HepG2 (cell line): Measurements from ENCODE around the gene TDRD5. TPM values are rescaled to one million over a fixed set of nuclear protein-coding genes. Genes with fewer than 3 reads are reported as not detected.

Source experiments
- ATAC-seq: fragments of 200-7000 bp; cut with Tn5 transposase; 3 replicates; pipeline ENCODE4 v1.9.1; 2020; ENCODE audit warnings: mild to moderate bottlenecking, moderate library complexity
- BruUV-seq: library from RNA; stranded (reverse); fragments of 400-500 nt; replicated peaks from 2 replicates; lab custom pipeline; 2021; lab: Mats Ljungman, UMichigan
- CTCF ChIA-PET: fragments of 300-600 bp; formaldehyde crosslinking; extraction: SDS; loops from one replicate; lab custom pipeline; 2021; ENCODE audit warnings: low total read pairs, inconsistent platforms, low intra/inter-chr PET ratio; lab: Yijun Ruan, JAX
- POLR2A ChIA-PET: fragments of 350-600 bp; sonication (Branson Sonifier 250); formaldehyde crosslinking; loops from one replicate; lab custom pipeline; 2020; ENCODE audit warnings: antibody characterized with exemption, inconsistent platforms; lab: Yijun Ruan, JAX
- DNase-seq: peaks from one replicate; pipeline ENCODE4 v3.0.0-alpha.2; 2015; ENCODE audit warnings: low spot score
- FAIRE-seq: peaks from 3 replicates; lab custom pipeline; 2011; peaks lifted over from hg19 to GRCh38; lab: Jason Lieb, UNC
- H2AFZ ChIP-seq: one replicate; pipeline ENCODE4 v1.6.1; 2011; ENCODE audit warnings: low read length, inconsistent platforms
- H3K27ac ChIP-seq: fragments of 300-600 bp; 3 replicates; pipeline ENCODE4 v1.8.0; 2011; ENCODE audit warnings: mixed run types, mild to moderate bottlenecking, mixed read lengths, low read length, inconsistent platforms; ENCODE audit not compliant: insufficient read depth; ENCODE audit errors: extremely low read length
- H3K27me3 ChIP-seq, 2 experiments: fragments of 200-600 bp in 1 of 2; 2 replicates in 1 of 2; 3 replicates in 1 of 2; pipeline versions ENCODE4 v1.6.0 to v1.8.0; 2011; ENCODE audit warnings: low read length in 2 of 2, mild to moderate bottlenecking in 2 of 2, moderate library complexity in 2 of 2, inconsistent platforms in 1 of 2; ENCODE audit not compliant: insufficient read depth in 2 of 2, control insufficient read depth in 1 of 2
- H3K36me3 ChIP-seq, 2 experiments: fragments of 200-600 bp in 1 of 2; replicated peaks in 1 of 2; 2 replicates in 1 of 2; 3 replicates in 1 of 2; pipeline versions ENCODE4 v1.5.1 to v1.8.0; 2011; ENCODE audit warnings: low read length in 2 of 2, inconsistent platforms in 1 of 2; ENCODE audit not compliant: insufficient read depth in 2 of 2, control insufficient read depth in 1 of 2
- H3K4me1 ChIP-seq: 2 replicates; pipeline ENCODE4 v1.5.1; 2012; ENCODE audit warnings: low read length, inconsistent platforms; ENCODE audit not compliant: insufficient read depth
- H3K4me2 ChIP-seq: 2 replicates; pipeline ENCODE4 v1.6.0; 2011; ENCODE audit warnings: low read depth, low read length, inconsistent platforms
- H3K4me3 ChIP-seq, 3 experiments: fragments of 200-600 bp in 1 of 3; sonication (generic), shearing (Covaris generic) in 1 of 3; replicated peaks in 1 of 3; 2 replicates each; pipeline ENCODE4 v1.5.1; 2011 to 2016; ENCODE audit warnings: low read length in 3 of 3, inconsistent platforms in 2 of 3, low read depth in 2 of 3, mild to moderate bottlenecking in 2 of 3, control low read depth in 1 of 3, mixed read lengths in 1 of 3; ENCODE audit not compliant: insufficient read depth in 1 of 3
- H3K79me2 ChIP-seq: one replicate; pipeline ENCODE4 v1.6.1; 2011; ENCODE audit warnings: low read length, inconsistent platforms; ENCODE audit not compliant: insufficient read depth
- H3K9ac ChIP-seq: 2 replicates; pipeline ENCODE4 v1.6.0; 2011; ENCODE audit warnings: mild to moderate bottlenecking, low read depth, low read length, inconsistent platforms; ENCODE audit not compliant: insufficient read depth
- H3K9me3 ChIP-seq: 2 replicates; pipeline ENCODE4 v1.5.1; 2012; ENCODE audit warnings: mild to moderate bottlenecking, low read length
- H4K20me1 ChIP-seq: 2 replicates; pipeline ENCODE4 v1.6.0; 2011; ENCODE audit warnings: inconsistent platforms, mild to moderate bottlenecking, low read length, moderate library complexity; ENCODE audit not compliant: insufficient read depth
- FOXP1 ChIP-seq, 2 experiments: fragments of 450-650 bp in 1 of 2; IDR thresholded peaks; 2 replicates each; pipeline ENCODE4 v1.6.1; 2017 to 2018; ENCODE audit warnings: antibody characterized with exemption in 1 of 2
- MXI1 ChIP-seq: IDR thresholded peaks from 3 replicates; pipeline ENCODE4 v1.6.1; 2012; ENCODE audit warnings: low read depth, low read length, inconsistent platforms, borderline replicate concordance
- PATZ1 ChIP-seq: sonication (generic); formaldehyde crosslinking; IDR thresholded peaks from 2 replicates; pipeline ENCODE4 v1.4.0; 2020; ENCODE audit warnings: missing genetic modification reagents
- PHF5A ChIP-seq: IDR thresholded peaks from one replicate; pipeline ENCODE4 v1.6.1; 2018; ENCODE audit warnings: low read depth, missing genetic modification reagents; ENCODE audit not compliant: unreplicated experiment
- SOX6 ChIP-seq, 2 experiments: fragments of 450-650 bp in 1 of 2; sonication (generic) in 1 of 2; formaldehyde crosslinking in 1 of 2; IDR thresholded peaks; 2 replicates each; pipeline versions ENCODE4 v1.4.0 to v1.6.1; 2017 to 2020; ENCODE audit warnings: antibody characterized with exemption in 1 of 2, mild to moderate bottlenecking in 1 of 2, missing genetic modification reagents in 1 of 2
- TAF1 ChIP-seq: sonication (generic); formaldehyde crosslinking; IDR thresholded peaks from 2 replicates; pipeline ENCODE4 v1.4.0; 2020; ENCODE audit warnings: missing genetic modification reagents
- TEAD2 ChIP-seq: sonication (generic); formaldehyde crosslinking; IDR thresholded peaks from 2 replicates; pipeline ENCODE4 v1.9.0; 2021; ENCODE audit warnings: missing genetic modification reagents
- YY1 ChIP-seq: IDR thresholded peaks from 2 replicates; pipeline ENCODE4 v1.6.1; 2011; ENCODE audit warnings: low read length, low read depth, moderate library complexity, mild to moderate bottlenecking; ENCODE audit not compliant: insufficient read depth, insufficient replicate concordance
- ZNF577 ChIP-seq: sonication (generic); formaldehyde crosslinking; IDR thresholded peaks from 2 replicates; pipeline ENCODE4 v1.4.0; 2020; ENCODE audit warnings: mild to moderate bottlenecking, low read depth, missing genetic modification reagents, borderline replicate concordance
- WGBS: methylation state at CpG from one replicate; pipeline ENCODE4 v1.1.6; 2017; ENCODE audit warnings: low lambda C conversion rate; 5-methylcytosine and 5-hydroxymethylcytosine counted together
- in situ Hi-C: cut with HindIII; loops from 2 replicates; pipeline ENCODE4 v1.10.0; 2017; ENCODE audit warnings: low pct_unique_long_range_greater_than_20kb; ENCODE audit not compliant: extremely low pct_ligation_motif_present
- intact Hi-C: fragments of 100-400 bp; cut with micrococcal nuclease; formaldehyde crosslinking; loops from one replicate; pipeline ENCODE4 v1.10.0; 2022; ENCODE audit not compliant: unreplicated experiment
- polyA plus RNA-seq, 8 experiments: library from polyadenylated mRNA; depleted of rRNA in 3 of 8; stranded (reverse) in 7 of 8; unstranded in 1 of 8; fragments of >200 nt; fragmentation: Illumina TruSeq in 4 of 8; extraction: Trizol in 4 of 8; gene quantifications; 2 replicates each; pipeline versions ENCODE4 v1.2.1 to v1.2.3, GENCODE V29; 2011 to 2016; ENCODE audit warnings: low read depth in 4 of 8, missing spikeins in 1 of 8, mixed read lengths in 1 of 8; ENCODE audit not compliant: insufficient read depth in 1 of 8
- total RNA-seq, 5 experiments: library from RNA; depleted of rRNA; stranded (reverse); fragments of >200 nt; fragmentation: Illumina TruSeq; extraction: Trizol; gene quantifications; 2 replicates each; pipeline ENCODE4 v1.2.3, GENCODE V29; 2016; ENCODE audit warnings: low read depth in 1 of 5
- TF ChIP-seq, protein P1 (sequence below): sonication (generic); formaldehyde crosslinking; IDR thresholded peaks from 2 replicates; pipeline ENCODE4 v1.5.0; 2020; ENCODE audit warnings: mild to moderate bottlenecking, missing genetic modification reagents

TDRD5 gene
- total and polyA plus RNA-seq, 2 of the 13 experiments (the other 11 are each of a cell fraction or from before 2014, with no cell fraction given), result not detected

- TF ChIP-seq MXI1, result no peak
- no peak for TF ChIP-seq TAF1 (CRISPR knock-in tag)
Observed at GRCh38 chr1:179554427-179554826, 37.2 kb upstream of the TDRD5 start (continued).

GRCh38 chr1:179558078-179558477, 33.6 kb upstream of the TDRD5 start:
- FAIRE-seq, result no peak
- ATAC-seq, result no peak
- no peak overlapping the region for H3K27ac ChIP-seq
- no peaks in the 10 kb centered on the region for H3K36me3 ChIP-seq
- ChIA-PET CTCF (no interaction called here), POLR2A (no interaction called here)
- intact Hi-C loops (no loop called here), in situ Hi-C loops (no loop called here)
- no peak overlapping the region for H3K4me2 ChIP-seq
- H3K4me1 ChIP-seq, result no peaks in the 10 kb centered on the region
- WGBS, result 0% methylated on average over 1 of the region's 1 CpG
- H3K79me2 ChIP-seq, result no peaks in the 10 kb centered on the region
- no TSS peak for BruUV-seq
- H3K4me3 ChIP-seq, result no peak overlapping the region
- no peak overlapping the region for H3K9ac ChIP-seq
- H3K9me3 ChIP-seq, result no peaks in the 10 kb centered on the region
- H2AFZ ChIP-seq, result no peak overlapping the region
- no peaks in the 10 kb centered on the region for H3K27me3 ChIP-seq
- TF ChIP-seq PHF5A (CRISPR knock-in tag) (no peak), TEAD2 (no peak), FOXP1 (IDR thresholded peaks at IDR 0.05) (no peak), FOXP1 (CRISPR knock-in tag; IDR thresholded peaks at IDR 0.05) (no peak), SOX6 (IDR thresholded peaks at IDR 0.05) (no peak), SOX6 (CRISPR knock-in tag; IDR thresholded peaks at IDR 0.05) (no peak), YY1 (no peak), PATZ1 (no peak), ZNF577 (CRISPR knock-in tag) (no peak)
- TF ChIP-seq, protein P1, sequence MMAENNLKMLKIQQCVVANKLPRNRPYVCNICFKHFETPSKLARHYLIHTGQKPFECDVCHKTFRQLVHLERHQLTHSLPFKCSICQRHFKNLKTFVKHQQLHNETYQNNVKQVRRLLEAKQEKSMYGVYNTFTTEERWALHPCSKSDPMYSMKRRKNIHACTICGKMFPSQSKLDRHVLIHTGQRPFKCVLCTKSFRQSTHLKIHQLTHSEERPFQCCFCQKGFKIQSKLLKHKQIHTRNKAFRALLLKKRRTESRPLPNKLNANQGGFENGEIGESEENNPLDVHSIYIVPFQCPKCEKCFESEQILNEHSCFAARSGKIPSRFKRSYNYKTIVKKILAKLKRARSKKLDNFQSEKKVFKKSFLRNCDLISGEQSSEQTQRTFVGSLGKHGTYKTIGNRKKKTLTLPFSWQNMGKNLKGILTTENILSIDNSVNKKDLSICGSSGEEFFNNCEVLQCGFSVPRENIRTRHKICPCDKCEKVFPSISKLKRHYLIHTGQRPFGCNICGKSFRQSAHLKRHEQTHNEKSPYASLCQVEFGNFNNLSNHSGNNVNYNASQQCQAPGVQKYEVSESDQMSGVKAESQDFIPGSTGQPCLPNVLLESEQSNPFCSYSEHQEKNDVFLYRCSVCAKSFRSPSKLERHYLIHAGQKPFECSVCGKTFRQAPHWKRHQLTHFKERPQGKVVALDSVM (CRISPR knock-in tag), result no peak
- H4K20me1 ChIP-seq, result no peaks in the 10 kb centered on the region
- no peak for DNase-seq
